HUES48 (cell line): ENCODE data around the gene BAHD1.

Source experiments
- H3K27ac ChIP-seq: one replicate; pipeline ENCODE4 v1.7.0; 2013; ENCODE audit warnings: low read depth, low read length, inconsistent platforms
- H3K27me3 ChIP-seq: 2 replicates; pipeline ENCODE4 v1.6.1; 2013; ENCODE audit warnings: mild to moderate bottlenecking, low read length; ENCODE audit not compliant: control insufficient read depth, insufficient read depth
- H3K36me3 ChIP-seq: 2 replicates; pipeline ENCODE4 v1.6.1; 2013; ENCODE audit warnings: low read length; ENCODE audit not compliant: control insufficient read depth, insufficient read depth
- H3K4me1 ChIP-seq: 2 replicates; pipeline ENCODE4 v1.6.1; 2013; ENCODE audit warnings: mild to moderate bottlenecking, low read length; ENCODE audit not compliant: control insufficient read depth, insufficient read depth
- H3K4me3 ChIP-seq: 2 replicates; pipeline ENCODE4 v1.5.1; 2013; ENCODE audit warnings: mild to moderate bottlenecking, low read depth, low read length
- H3K9ac ChIP-seq: 2 replicates; pipeline ENCODE4 v1.6.1; 2013; ENCODE audit warnings: mild to moderate bottlenecking, low read depth, low read length, moderate library complexity
- H3K9me3 ChIP-seq: 2 replicates; pipeline ENCODE4 v1.6.1; 2013; ENCODE audit warnings: low read length; ENCODE audit not compliant: control insufficient read depth, insufficient read depth

BAHD1 gene

DNA sequence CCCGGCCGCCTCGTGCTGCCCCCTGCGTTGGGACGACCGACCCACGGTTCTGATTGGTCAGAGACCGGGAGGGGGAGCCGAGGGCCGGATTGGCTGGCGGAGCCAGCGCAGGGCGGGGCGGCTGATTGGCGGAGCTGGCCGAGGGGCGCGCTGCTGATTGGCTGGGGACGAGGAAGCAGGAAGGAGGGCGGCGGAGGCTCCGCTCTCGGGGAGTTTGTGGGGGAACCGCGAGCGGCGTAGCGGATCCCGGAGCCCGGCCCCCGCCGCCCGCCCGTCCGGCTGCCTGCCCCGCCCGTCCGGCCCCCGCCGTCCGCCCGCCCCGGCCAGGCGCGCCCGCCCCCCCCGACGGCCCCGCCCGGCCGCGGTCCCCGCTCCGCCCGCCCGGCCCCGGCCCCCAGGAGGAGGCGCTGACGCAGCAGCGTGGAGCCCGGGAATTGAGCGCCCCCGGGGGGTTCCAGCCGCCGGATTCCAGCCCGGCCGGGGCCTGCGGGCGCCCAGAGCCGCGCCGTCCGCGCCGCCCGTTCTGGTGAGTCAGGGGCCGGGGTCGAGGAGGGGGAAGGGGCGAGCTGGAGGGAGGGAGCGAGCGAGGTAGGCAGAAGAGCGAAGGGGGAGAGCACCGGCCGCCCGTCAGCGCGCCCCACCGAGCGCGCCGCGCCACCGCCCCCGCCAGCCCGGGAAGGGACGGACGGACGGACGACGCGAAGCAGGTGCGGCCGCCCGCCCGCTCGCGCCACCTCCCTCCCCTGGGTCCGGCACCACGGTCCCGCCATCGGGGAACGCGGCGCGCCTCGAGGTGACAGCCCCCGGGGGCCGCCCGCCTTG lies at the start of gene BAHD1:
Gene BAHD1 (plus strand): TSS at position 211 of the 822 bp plus-strand sequence. CDS start 17,512 bp downstream, outside the sequence.
- H3K36me3 ChIP-seq = peaks cover 2% of the 10 kb centered on the region; the same call in 1 of the 2 replicates
- H3K4me1 ChIP-seq = peaks cover 64% of the 10 kb centered on the region
- H3K27ac ChIP-seq = peak within 1 kb of the TSS; percentile 85

GRCh38 chr15:40392986-40393948 lies 47.5 kb upstream of the BAHD1 start:
- Histone ChIP-seq H3K9me3 (no peaks in the 10 kb centered on the region), H3K27me3 (no peaks in the 10 kb centered on the region), H3K27ac (no peak overlapping the region), H3K9ac (no peak overlapping the region), H3K4me1 (no peaks in the 10 kb centered on the region), H3K4me3 (no peak overlapping the region), H3K36me3 (peaks cover 60% of the 10 kb centered on the region)

More for the DNA sequence above, at the start of gene BAHD1:
- H3K27me3 ChIP-seq = peaks cover 14% of the 10 kb centered on the region
- peak within 1 kb of the TSS; percentile 87 for H3K4me3 ChIP-seq
- no peaks in the 10 kb centered on the region for H3K9me3 ChIP-seq
- peak within 1 kb of the TSS; percentile 79 for H3K9ac ChIP-seq

DNA sequence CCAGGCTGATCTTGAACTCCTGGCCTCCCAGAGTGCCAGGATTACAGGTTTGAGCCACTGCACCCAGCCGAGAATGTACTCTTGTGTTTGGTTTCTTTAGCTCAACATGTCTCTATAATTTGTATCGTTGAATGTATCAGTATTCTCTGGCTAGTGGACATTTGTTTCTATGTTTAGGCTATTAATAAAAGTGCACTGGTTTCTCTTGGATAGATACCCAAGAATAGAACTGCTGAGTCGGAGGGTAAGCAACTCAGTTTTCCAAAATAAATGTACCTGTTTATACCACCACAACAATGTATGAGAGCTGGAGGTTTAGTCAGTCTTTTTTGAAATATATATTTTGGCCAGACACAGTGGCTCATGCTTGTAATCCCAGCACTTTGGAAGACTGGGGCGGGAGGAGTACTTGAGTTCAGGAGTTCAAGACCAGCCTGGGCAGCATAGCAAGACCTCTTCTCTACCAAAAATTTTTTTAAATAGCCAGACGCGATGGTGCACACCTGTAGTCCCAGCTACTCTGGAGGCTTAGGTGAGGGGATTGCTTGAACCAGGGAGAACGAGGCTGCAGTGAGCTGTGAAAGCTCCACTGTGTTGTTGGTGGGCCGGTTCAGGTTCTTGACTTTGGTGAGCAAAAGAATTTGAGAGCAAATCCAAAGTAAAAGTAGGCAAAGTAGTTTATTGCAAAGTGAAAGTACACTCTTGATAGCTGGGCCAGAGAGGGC lies 42.9 kb upstream of the BAHD1 start:
- Histone ChIP-seq H3K27ac (no peak overlapping the region), H3K4me3 (no peak overlapping the region), H3K9ac (no peak overlapping the region), H3K36me3 (peaks cover 15% of the 10 kb centered on the region), H3K9me3 (no peaks in the 10 kb centered on the region), H3K4me1 (no peaks in the 10 kb centered on the region), H3K27me3 (no peaks in the 10 kb centered on the region)

GRCh38 chr15:40398413-40398873 lies 42.3 kb upstream of the BAHD1 start:
- H3K27ac ChIP-seq = no peak overlapping the region
- no peaks in the 10 kb centered on the region for H3K27me3 ChIP-seq

DNA sequence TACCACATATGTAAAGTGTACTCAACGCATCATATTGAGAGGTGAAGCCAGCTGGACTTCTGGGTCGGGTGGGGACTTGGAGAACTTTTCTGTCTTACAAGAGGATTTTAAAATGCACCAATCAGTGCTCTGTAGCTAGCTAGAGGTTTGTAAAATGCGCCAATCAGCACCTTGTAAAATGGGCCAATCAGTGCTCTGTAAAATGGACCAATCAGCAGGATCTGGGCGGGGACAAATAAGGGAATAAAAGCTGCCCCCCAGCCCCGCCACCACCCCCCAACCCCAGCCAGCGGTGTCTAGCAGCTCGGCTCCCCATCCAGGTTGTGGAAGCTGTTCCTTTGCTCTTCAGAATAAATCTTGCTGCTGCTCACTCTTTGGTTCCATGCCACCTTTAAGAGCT lies 41.4 kb upstream of the BAHD1 start:
- no peak overlapping the region for H3K4me3 ChIP-seq
- no peaks in the 10 kb centered on the region for H3K9me3 ChIP-seq
- H3K4me1 ChIP-seq = no peaks in the 10 kb centered on the region
- H3K36me3 ChIP-seq = no peaks in the 10 kb centered on the region
- no peaks in the 10 kb centered on the region for H3K27me3 ChIP-seq
- no peak overlapping the region for H3K9ac ChIP-seq
- H3K27ac ChIP-seq = no peak overlapping the region

More at GRCh38 chr15:40398413-40398873, 42.3 kb upstream of the BAHD1 start:
- peaks cover 9% of the 10 kb centered on the region for H3K36me3 ChIP-seq
- H3K4me1 ChIP-seq = no peaks in the 10 kb centered on the region
- H3K4me3 ChIP-seq = no peak overlapping the region
- H3K9ac ChIP-seq = no peak overlapping the region
- no peaks in the 10 kb centered on the region for H3K9me3 ChIP-seq

GRCh38 chr15:40405501-40406381 lies 35.0 kb upstream of the BAHD1 start, which contains the start of gene IVD:
IVD (plus strand) TSS chr15:40405795; CDS start chr15:40405828, 33 bp downstream.
- H3K36me3 ChIP-seq = peaks cover 34% of the 10 kb centered on the region
- peak within 1 kb of the TSS; percentile 52 for H3K27ac ChIP-seq
- no peaks in the 10 kb centered on the region for H3K9me3 ChIP-seq
- no peaks in the 10 kb centered on the region for H3K27me3 ChIP-seq
- peak within 1 kb of the TSS; percentile 90 for H3K4me3 ChIP-seq
- no peaks in the 10 kb centered on the region for H3K4me1 ChIP-seq
- H3K9ac ChIP-seq = peak within 1 kb of the TSS; percentile 76

DNA sequence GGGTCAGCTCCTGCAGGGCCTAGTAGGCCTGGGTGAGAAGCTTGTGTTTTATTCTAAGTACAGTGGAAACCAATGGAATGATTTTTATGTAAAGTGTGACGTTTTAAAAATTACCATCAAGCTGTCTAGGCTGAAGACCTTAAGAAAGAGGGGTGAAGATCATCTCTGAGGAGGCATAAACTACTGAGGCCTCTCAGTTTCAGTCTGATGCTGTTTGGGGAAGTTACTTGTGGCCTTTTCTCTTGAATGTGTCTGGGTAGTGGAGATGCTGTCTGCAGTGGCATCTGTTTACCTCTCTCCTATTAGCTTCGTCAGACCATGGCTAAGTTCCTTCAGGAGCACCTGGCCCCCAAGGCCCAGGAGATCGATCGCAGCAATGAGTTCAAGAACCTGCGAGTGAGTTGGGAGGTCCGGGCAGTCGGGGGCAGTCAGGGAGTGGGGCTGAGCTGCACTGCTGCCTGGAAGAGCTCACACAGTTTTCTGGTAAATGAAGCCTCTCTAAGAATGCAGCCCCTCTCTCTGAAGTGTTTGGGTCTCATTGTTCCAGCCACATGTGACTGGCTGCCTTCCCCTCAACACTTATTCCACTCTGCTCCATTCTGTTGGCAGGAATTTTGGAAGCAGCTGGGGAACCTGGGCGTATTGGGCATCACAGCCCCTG lies 33.3 kb upstream of the BAHD1 start:
- Histone ChIP-seq H3K27me3 (no peaks in the 10 kb centered on the region), H3K36me3 (peaks cover 51% of the 10 kb centered on the region), H3K9me3 (no peaks in the 10 kb centered on the region), H3K4me3 (no peak overlapping the region), H3K4me1 (no peaks in the 10 kb centered on the region), H3K27ac (no peak overlapping the region), H3K9ac (no peak overlapping the region)

- Histone ChIP-seq H3K4me1 (no peaks in the 10 kb centered on the region), H3K4me3 (no peak overlapping the region), H3K27ac (no peak overlapping the region), H3K9ac (no peak overlapping the region), H3K27me3 (no peaks in the 10 kb centered on the region), H3K9me3 (no peaks in the 10 kb centered on the region), H3K36me3 (peaks cover 71% of the 10 kb centered on the region)
Observed at GRCh38 chr15:40409366-40409765, 31.4 kb upstream of the BAHD1 start.

DNA sequence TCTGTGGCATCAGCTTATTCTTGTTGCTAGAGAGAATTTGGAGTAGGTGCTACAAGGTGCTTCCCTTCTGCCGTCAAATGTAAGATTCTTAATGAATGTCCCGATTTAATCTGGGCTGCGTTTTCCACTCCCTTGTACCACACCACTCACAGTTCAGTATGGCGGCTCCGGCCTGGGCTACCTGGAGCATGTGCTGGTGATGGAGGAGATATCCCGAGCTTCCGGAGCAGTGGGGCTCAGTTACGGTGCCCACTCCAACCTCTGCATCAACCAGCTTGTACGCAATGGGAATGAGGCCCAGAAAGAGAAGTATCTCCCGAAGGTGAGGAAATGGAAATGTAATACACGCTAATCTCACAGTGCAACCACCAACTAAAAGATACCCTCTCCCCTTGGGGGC lies 30.3 kb upstream of the BAHD1 start:
- Histone ChIP-seq H3K4me3 (no peak overlapping the region), H3K4me1 (no peaks in the 10 kb centered on the region), H3K27ac (no peak overlapping the region), H3K9me3 (no peaks in the 10 kb centered on the region), H3K36me3 (peaks cover 82% of the 10 kb centered on the region), H3K27me3 (no peaks in the 10 kb centered on the region), H3K9ac (no peak overlapping the region)
